22Rv1 (cell line): ENCODE measurements around the gene ERMAP.

Experiments
- H3K27ac ChIP-seq: fragments of 450-650 bp; 2 replicates; pipeline ENCODE4 v1.5.1; 2017
- ZFX ChIP-seq: fragments of 450-650 bp; IDR thresholded peaks from 2 replicates; pipeline ENCODE4 v1.6.1; 2017; ENCODE audit warnings: antibody characterized with exemption, borderline replicate concordance
- TF ChIP-seq, protein P1 (sequence below): fragments of 450-650 bp; IDR thresholded peaks from 2 replicates; pipeline ENCODE4 v1.5.1; 2017; ENCODE audit warnings: mild to moderate bottlenecking

Gene ERMAP

DNA sequence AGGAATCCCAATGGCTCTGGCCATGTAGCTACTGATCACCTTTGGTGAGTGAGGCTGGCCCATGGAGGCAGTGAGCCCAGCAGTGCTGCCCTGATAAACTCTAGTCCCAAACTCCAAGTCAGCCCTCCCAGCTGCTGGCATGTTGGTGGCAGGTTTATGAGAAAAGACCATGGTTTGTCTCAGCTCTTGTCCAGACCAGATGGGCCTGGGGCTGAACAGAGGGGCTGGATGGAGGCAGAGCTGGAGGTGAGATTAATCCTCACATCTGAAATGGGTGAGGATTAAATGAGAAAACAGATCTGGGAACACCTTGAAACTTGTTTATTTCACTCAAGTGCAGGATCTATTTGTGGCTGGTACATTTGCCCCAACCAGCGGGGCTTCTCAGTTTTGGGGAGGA, 28.9 kb upstream of the ERMAP start:
- no peak for TF ChIP-seq ZFX
- TF ChIP-seq, protein P1, sequence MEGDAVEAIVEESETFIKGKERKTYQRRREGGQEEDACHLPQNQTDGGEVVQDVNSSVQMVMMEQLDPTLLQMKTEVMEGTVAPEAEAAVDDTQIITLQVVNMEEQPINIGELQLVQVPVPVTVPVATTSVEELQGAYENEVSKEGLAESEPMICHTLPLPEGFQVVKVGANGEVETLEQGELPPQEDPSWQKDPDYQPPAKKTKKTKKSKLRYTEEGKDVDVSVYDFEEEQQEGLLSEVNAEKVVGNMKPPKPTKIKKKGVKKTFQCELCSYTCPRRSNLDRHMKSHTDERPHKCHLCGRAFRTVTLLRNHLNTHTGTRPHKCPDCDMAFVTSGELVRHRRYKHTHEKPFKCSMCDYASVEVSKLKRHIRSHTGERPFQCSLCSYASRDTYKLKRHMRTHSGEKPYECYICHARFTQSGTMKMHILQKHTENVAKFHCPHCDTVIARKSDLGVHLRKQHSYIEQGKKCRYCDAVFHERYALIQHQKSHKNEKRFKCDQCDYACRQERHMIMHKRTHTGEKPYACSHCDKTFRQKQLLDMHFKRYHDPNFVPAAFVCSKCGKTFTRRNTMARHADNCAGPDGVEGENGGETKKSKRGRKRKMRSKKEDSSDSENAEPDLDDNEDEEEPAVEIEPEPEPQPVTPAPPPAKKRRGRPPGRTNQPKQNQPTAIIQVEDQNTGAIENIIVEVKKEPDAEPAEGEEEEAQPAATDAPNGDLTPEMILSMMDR: no peak
- H3K27ac ChIP-seq: no peak overlapping the region

DNA sequence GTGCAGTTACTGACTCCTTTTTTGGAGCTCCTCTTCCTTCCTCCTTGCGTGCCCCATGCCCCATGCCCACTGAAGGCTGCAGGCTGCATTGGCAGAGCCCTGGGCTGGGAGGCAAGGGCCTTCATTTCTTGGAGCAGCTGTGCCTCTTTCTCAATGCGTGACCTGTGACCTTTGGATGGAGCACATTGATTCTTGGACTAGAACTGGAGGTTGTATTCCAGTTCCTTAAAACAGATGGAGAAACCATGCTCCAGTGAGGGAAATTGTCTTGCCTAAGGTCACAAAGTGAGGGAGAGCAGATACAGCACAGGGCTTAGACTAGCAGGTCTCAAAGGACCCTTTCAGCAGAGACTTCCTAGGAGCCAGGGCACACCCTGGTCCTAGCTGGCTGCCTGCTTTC, 23.1 kb upstream of the ERMAP start:
- no peak for TF ChIP-seq ZFX
- TF ChIP-seq, protein P1: no peak
- no peak overlapping the region for H3K27ac ChIP-seq

DNA sequence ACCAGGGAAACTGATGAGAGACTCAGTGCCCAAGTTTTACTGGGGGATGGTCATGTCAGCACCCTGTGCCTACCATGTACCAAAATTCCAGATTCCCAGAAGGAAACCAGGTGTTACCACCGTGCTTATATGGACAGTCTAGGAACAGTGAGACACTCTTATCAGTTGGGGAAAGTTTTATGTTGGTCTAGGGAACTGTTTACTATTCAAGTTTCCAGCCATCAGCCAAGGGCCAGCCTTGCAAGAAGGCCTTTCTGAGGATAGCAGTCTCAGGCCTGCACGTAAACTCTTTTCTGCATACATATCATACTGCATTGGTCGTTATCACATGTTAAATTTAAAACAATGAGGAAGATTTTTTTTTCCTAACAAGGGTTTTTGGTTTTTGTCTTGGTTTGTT, 19.5 kb upstream of the ERMAP start:
- H3K27ac ChIP-seq: no peak overlapping the region
- TF ChIP-seq, protein P1: no peak
- TF ChIP-seq ZFX: no peak

DNA sequence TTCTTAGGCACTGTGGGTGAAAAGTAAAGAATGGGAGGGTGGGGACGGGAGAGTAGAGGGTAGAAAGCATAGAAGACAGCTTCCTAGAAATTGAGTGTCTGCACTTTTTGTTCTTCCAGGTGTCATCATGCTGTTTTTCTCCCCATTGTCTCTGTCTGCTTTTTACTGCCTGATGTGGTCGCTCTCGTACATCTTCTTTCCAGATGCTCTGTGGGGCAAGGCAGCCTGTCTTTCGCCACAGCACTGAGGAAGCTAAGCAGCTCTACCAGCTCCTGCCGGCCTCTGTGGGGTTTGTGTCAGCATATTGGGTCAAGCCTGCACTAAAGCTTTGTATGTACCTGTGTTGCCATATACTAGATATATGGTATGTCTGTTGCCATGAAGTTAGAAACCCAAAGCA, 18.9 kb upstream of the ERMAP start:
- TF ChIP-seq ZFX: no peak
- TF ChIP-seq, protein P1: no peak
- no peak overlapping the region for H3K27ac ChIP-seq

DNA sequence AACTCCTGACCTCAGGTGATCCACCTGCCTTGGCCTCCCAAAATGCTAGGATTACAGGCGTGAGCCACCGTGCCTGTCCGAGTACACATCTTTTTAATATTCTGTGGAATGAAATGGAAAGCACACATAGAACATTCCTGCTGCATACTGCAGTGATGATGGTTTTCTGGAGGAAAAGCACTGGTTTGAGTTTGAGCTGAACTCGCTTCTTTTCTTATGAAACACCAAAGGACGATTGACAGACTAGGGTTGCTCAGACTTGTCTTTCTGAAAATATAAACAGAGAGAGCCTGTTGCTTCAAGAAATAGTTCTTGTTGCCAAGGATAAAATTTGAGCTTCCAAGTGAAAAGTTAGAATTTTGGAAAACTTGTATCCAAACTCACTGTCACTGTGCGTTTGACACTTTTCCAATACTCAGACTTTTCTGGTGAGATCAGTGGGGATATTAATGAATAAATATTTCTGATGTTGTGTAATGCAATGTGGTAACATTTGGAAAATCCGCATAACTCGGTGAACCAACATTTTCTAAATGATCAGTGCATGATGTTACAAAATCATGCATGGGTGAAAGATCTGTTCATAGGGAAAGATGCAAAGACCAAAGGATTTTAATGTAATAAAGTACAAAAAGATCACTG, 15.0 kb upstream of the ERMAP start:
- TF ChIP-seq, protein P1: no peak
- no peak for TF ChIP-seq ZFX

DNA sequence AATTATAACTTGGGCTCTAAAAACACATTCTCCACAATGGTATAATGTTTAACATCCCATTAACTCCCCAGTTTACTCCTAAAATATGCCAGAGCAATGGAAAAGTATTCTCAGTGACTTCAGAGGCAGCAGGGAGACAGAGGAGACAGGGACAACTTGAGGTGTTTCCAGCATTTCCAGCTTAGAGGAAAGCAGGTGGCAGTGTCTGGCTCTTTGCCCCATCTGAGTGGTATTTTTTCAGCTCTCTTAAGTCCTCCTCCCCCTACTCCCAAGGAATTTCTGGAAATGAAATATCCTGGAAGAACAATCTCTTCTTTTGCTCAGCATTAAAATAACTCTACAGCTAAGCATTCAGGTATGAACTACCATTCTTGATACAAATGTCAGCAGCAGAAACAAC, 10.8 kb upstream of the ERMAP start:
- no peak for TF ChIP-seq ZFX
- TF ChIP-seq, protein P1: no peak
- H3K27ac ChIP-seq: no peak overlapping the region

More for the DNA sequence above, 15.0 kb upstream of the ERMAP start:
- no peak overlapping the region for H3K27ac ChIP-seq

DNA sequence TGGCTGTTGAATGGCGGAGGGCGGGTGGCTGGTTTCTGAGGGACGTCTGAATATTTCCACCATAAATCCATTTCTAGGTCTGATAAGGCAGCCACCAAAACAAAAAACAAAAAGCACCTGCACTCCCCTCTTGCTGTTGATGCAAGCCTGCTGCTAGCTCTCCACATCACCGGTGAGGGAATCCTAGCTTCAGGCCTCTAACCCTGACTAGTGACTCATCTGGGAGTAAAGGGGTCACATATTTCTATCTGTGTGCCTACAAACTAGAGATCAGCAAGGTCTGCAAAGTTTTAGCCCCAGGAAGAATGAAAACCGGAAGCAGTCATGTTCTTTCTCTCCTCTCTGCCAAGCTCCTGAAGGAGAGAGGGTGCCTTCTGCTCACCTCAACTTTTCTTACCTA, 10.3 kb upstream of the ERMAP start:
- no peak overlapping the region for H3K27ac ChIP-seq
- TF ChIP-seq, protein P1: no peak
- TF ChIP-seq ZFX: no peak
